ENCODE results near the gene LAMB1. TPM values are rescaled to one million over a fixed set of nuclear protein-coding genes. Genes with fewer than 3 reads are reported as not detected.

Gene LAMB1
- total RNA-seq, 1 experiment from 2014 or later: 32.0 TPM

DNA sequence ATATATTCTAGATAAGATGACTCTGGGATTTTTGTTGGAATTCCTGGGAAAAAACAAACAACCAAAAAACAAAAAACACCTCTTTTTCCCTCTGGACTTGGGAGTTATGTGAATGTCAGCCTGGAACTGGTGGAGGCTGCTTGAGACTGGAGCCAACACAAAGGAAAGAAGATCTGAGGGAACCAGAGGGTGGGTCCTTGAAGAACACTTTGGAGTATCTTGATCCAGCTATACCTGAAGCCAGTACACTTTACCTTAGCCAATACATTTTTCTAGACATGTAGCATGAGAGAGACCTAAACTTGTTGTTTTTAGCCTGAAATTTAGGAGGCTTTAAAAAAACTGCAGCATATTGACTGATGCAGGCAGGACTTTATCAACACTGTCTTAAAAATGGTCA, 5.9 kb upstream of the LAMB1 start:
- RAD21 ChIA-PET (ENCODE audit: low non-redundant PET in 1 of 2, low total read pairs in 2 of 2, uncharacterized antibody in 2 of 2, unreplicated experiment in 2 of 2): no interaction called here
- Histone ChIP-seq H3K9ac (ENCODE audit: low read length) (no peak overlapping the region), H3K79me2 (ENCODE audit: insufficient read depth, low read length) (no peaks in the 10 kb centered on the region), H3K36me3 (ENCODE audit: control insufficient read depth in 1 of 2, insufficient read depth in 2 of 2, low read length in 2 of 2) (no peaks in the 10 kb centered on the region), H3K4me1 (ENCODE audit: control insufficient read depth in 1 of 2, insufficient read depth in 2 of 2, low read length in 2 of 2) (peaks cover 0 to 7% of the 10 kb centered on the region in 2 experiments; a peak in 2 of 4 replicates), H3K4me2 (ENCODE audit: low read length) (no peak overlapping the region), H3K27ac (ENCODE audit: low read depth, low read length) (no peak overlapping the region), H4K20me1 (ENCODE audit: insufficient read depth) (no peaks in the 10 kb centered on the region), H3K27me3 (ENCODE audit: insufficient read depth, low read length) (no peaks in the 10 kb centered on the region; the same call in 1 of the 2 replicates), H2AFZ (ENCODE audit: low read depth, low read length, poor library complexity, severe bottlenecking) (no peak overlapping the region), H3K9me2 (ENCODE audit: insufficient read depth) (no peaks in the 10 kb centered on the region), H3K9me3 (ENCODE audit: control insufficient read depth in 1 of 2, insufficient read depth in 1 of 2, low read depth in 1 of 2, low read length in 2 of 2) (no peaks in the 10 kb centered on the region), H3K4me3 (replicated peaks in 1 of 2; ENCODE audit: low read depth in 1 of 2, low read length in 2 of 2) (no peak overlapping the region)
- ATAC-seq (no peak), DNase-seq (ENCODE audit: low read depth, low spot score) (no peak)
- no TSS peak for BruUV-seq (replicated peaks)
- intact Hi-C loops (cut with micrococcal nuclease): no loop called here
- CTCF ChIA-PET: no interaction called here
- TF ChIP-seq EZH2 (IDR thresholded peaks at IDR 0.05) (no peak), EZH2phosphoT487 (IDR thresholded peaks at IDR 0.05; ENCODE audit: borderline replicate concordance) (no peak)
- POLR2A ChIA-PET: no interaction called here

DNA sequence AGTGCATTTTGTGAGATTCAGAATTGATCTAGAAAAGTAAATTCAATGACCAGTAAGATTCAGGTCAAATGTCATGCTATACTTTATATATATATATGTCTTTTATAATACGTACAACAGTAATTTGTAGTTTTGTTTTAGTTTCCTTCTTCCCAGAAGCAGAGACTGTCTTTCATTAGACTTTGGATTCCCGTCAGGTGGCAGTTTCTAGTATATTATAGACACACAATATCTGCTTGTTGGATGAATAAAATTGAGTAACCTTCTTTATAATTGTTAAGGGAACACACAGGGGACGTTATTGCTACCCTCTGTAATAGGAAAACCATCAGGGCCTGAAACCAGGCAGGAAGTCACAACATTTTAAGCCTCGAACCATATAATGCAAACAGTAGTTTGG, 5.3 kb upstream of the LAMB1 start:
- BruUV-seq (replicated peaks): no TSS peak
- Histone ChIP-seq H3K4me2 (ENCODE audit: low read length) (no peak overlapping the region), H2AFZ (ENCODE audit: low read depth, low read length, poor library complexity, severe bottlenecking) (no peak overlapping the region), H3K4me1 (ENCODE audit: control insufficient read depth in 1 of 2, insufficient read depth in 2 of 2, low read length in 2 of 2) (peaks cover 0 to 12% of the 10 kb centered on the region in 2 experiments; a peak in 2 of 4 replicates), H3K79me2 (ENCODE audit: insufficient read depth, low read length) (no peaks in the 10 kb centered on the region), H3K9me3 (ENCODE audit: control insufficient read depth in 1 of 2, insufficient read depth in 1 of 2, low read depth in 1 of 2, low read length in 2 of 2) (no peaks in the 10 kb centered on the region), H3K36me3 (ENCODE audit: control insufficient read depth in 1 of 2, insufficient read depth in 2 of 2, low read length in 2 of 2) (no peaks in the 10 kb centered on the region), H3K4me3 (replicated peaks in 1 of 2; ENCODE audit: low read depth in 1 of 2, low read length in 2 of 2) (no peak overlapping the region), H3K27ac (ENCODE audit: low read depth, low read length) (no peak overlapping the region), H3K9ac (ENCODE audit: low read length) (no peak overlapping the region), H4K20me1 (ENCODE audit: insufficient read depth) (no peaks in the 10 kb centered on the region), H3K9me2 (ENCODE audit: insufficient read depth) (no peaks in the 10 kb centered on the region), H3K27me3 (ENCODE audit: insufficient read depth, low read length) (no peaks in the 10 kb centered on the region; the same call in 1 of the 2 replicates)
- no peak for ATAC-seq
- TF ChIP-seq, protein P1, sequence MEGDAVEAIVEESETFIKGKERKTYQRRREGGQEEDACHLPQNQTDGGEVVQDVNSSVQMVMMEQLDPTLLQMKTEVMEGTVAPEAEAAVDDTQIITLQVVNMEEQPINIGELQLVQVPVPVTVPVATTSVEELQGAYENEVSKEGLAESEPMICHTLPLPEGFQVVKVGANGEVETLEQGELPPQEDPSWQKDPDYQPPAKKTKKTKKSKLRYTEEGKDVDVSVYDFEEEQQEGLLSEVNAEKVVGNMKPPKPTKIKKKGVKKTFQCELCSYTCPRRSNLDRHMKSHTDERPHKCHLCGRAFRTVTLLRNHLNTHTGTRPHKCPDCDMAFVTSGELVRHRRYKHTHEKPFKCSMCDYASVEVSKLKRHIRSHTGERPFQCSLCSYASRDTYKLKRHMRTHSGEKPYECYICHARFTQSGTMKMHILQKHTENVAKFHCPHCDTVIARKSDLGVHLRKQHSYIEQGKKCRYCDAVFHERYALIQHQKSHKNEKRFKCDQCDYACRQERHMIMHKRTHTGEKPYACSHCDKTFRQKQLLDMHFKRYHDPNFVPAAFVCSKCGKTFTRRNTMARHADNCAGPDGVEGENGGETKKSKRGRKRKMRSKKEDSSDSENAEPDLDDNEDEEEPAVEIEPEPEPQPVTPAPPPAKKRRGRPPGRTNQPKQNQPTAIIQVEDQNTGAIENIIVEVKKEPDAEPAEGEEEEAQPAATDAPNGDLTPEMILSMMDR (IDR thresholded peaks at IDR 0.05 in 2 of 3, conservative IDR thresholded peaks at IDR 0.05 in 1 of 3; ENCODE audit: borderline replicate concordance in 1 of 3, insufficient read depth in 1 of 3, low read depth in 2 of 3, low read length in 2 of 3): no peak
- TF ChIP-seq EGR1 (IDR thresholded peaks at IDR 0.05; ENCODE audit: low read depth) (no peak), POLR2AphosphoS5 (IDR thresholded peaks at IDR 0.05; ENCODE audit: low read depth, low read length) (no peak), CBX3 (IDR thresholded peaks at IDR 0.05; ENCODE audit: low read depth) (no peak)
- RAD21 ChIA-PET (ENCODE audit: low non-redundant PET in 1 of 2, low total read pairs in 2 of 2, uncharacterized antibody in 2 of 2, unreplicated experiment in 2 of 2): no interaction called here
- CTCF ChIA-PET: no interaction called here
- intact Hi-C loops (cut with micrococcal nuclease): no loop called here
- POLR2A ChIA-PET: no interaction called here
- DNase-seq (ENCODE audit: low read depth, low spot score): no peak

Data from HCT116 (cell line).